Large intestine (tissue), 3 donors: ENCODE data around the gene ATP13A3. TPM values are rescaled to one million over a fixed set of nuclear protein-coding genes. Genes with fewer than 3 reads are reported as not detected.
A peak's percentile ranks its signal among the peaks of the same experiment; 100 is the strongest.
"Not testable (repeated sequence)": the region's sequence is repeated elsewhere in the genome, so short reads cannot be mapped to it uniquely, and the experiment has no call there.

ENCODE experiments used
- DNase-seq, 2 donors: peaks; one replicate each; pipeline versions ENCODE4 v3.0.0 to v3.0.0-alpha.2; 2013
- H3K27ac ChIP-seq: one replicate; pipeline ENCODE4 v1.5.1; 2013; ENCODE audit warnings: low read length
- H3K27me3 ChIP-seq: 2 replicates; pipeline ENCODE4 v1.6.1; 2013; ENCODE audit warnings: low read length; ENCODE audit not compliant: control insufficient read depth, insufficient read depth
- H3K36me3 ChIP-seq: 2 replicates; pipeline ENCODE4 v1.6.1; 2013; ENCODE audit warnings: low read length; ENCODE audit not compliant: control insufficient read depth, insufficient read depth
- H3K4me1 ChIP-seq: one replicate; pipeline ENCODE4 v1.6.1; 2013; ENCODE audit warnings: low read length; ENCODE audit not compliant: control insufficient read depth, insufficient read depth
- H3K4me3 ChIP-seq: one replicate; pipeline ENCODE4 v1.5.1; 2013; ENCODE audit warnings: low read length
- H3K9me3 ChIP-seq: one replicate; pipeline ENCODE4 v1.6.1; 2013; ENCODE audit warnings: mild to moderate bottlenecking, low read depth, low read length, moderate library complexity; ENCODE audit not compliant: control insufficient read depth
- WGBS: methylation state at CpG from one replicate; pipeline ENCODE4 v1.1.5; 2013; ENCODE audit warnings: low lambda C conversion rate; ENCODE audit not compliant: insufficient coverage; 5-methylcytosine and 5-hydroxymethylcytosine counted together
- polyA plus RNA-seq: library from polyadenylated mRNA; unstranded; fragments of 120-200 nt; gene quantifications from one replicate; pipeline ENCODE4 v1.2.1, GENCODE V29; 2013

ATP13A3 gene
- polyA plus RNA-seq, 1 donor = 64.6 TPM

- Histone ChIP-seq H3K4me1 (peaks cover 17% of the 10 kb centered on the region), H3K27ac (peak overlapping the region; percentile 59)
- not testable (repeated sequence) for H3K9me3 ChIP-seq, DNase-seq, H3K4me3 ChIP-seq, H3K27me3 ChIP-seq, H3K36me3 ChIP-seq
- no CpG with 5 or more reads among the region's 5 CpGs for WGBS
Measured at GRCh38 chr3:194520201-194520600, 33.4 kb upstream of the ATP13A3 start.

- WGBS = no CpG with 5 or more reads among the region's 2 CpGs
- peaks cover 17% of the 10 kb centered on the region for H3K4me1 ChIP-seq
- H3K36me3 ChIP-seq = no peaks in the 10 kb centered on the region
- no peaks in the 10 kb centered on the region for H3K27me3 ChIP-seq
- no peaks in the 10 kb centered on the region for H3K9me3 ChIP-seq
- H3K27ac ChIP-seq = no peak overlapping the region
- DNase-seq = no peak
- no peak overlapping the region for H3K4me3 ChIP-seq
Measured at GRCh38 chr3:194518652-194519051, 31.9 kb upstream of the ATP13A3 start.

- no peaks in the 10 kb centered on the region for H3K36me3 ChIP-seq
- H3K4me3 ChIP-seq = no peak overlapping the region
- no peaks in the 10 kb centered on the region for H3K27me3 ChIP-seq
- WGBS = no CpG with 5 or more reads among the region's 6 CpGs
- DNase-seq = no peak
- peaks cover 23% of the 10 kb centered on the region for H3K4me1 ChIP-seq
- no peak overlapping the region for H3K27ac ChIP-seq
- H3K9me3 ChIP-seq = no peaks in the 10 kb centered on the region
Measured at GRCh38 chr3:194517333-194517732, 30.5 kb upstream of the ATP13A3 start.

GRCh38 chr3:194514626-194515025, 27.8 kb upstream of the ATP13A3 start:
- DNase-seq = no peak
- no CpG with 5 or more reads among the region's 4 CpGs for whole genome bisulfite sequencing
- Histone ChIP-seq H3K36me3 (no peaks in the 10 kb centered on the region), H3K27ac (no peak overlapping the region), H3K27me3 (no peaks in the 10 kb centered on the region), H3K4me1 (peaks cover 15% of the 10 kb centered on the region), H3K4me3 (no peak overlapping the region), H3K9me3 (no peaks in the 10 kb centered on the region)

GRCh38 chr3:194512895-194513601, 26.2 kb upstream of the ATP13A3 start:
- Histone ChIP-seq H3K4me1 (peaks cover 15% of the 10 kb centered on the region), H3K4me3 (no peak overlapping the region), H3K27ac (peak overlapping the region; percentile 59), H3K9me3 (no peaks in the 10 kb centered on the region), H3K27me3 (no peaks in the 10 kb centered on the region), H3K36me3 (no peaks in the 10 kb centered on the region)
- peak; percentile 52 to 82 for DNase-seq
- WGBS = no CpG with 5 or more reads among the region's 5 CpGs

- H3K27ac ChIP-seq = no peak overlapping the region
- WGBS = 93% methylated on average over 3 of the region's 14 CpGs
- H3K4me1 ChIP-seq = peaks cover 7% of the 10 kb centered on the region
- no peaks in the 10 kb centered on the region for H3K9me3 ChIP-seq
- no peaks in the 10 kb centered on the region for H3K27me3 ChIP-seq
- DNase-seq = no peak
- H3K36me3 ChIP-seq = peaks cover 2% of the 10 kb centered on the region
- no peak overlapping the region for H3K4me3 ChIP-seq
Measured at GRCh38 chr3:194508491-194509453, 22.0 kb upstream of the ATP13A3 start.

- H3K27me3 ChIP-seq = no peaks in the 10 kb centered on the region
- peak in 1 of 2 donors; percentile 6 for DNase-seq
- no peaks in the 10 kb centered on the region for H3K9me3 ChIP-seq
- peaks cover 2% of the 10 kb centered on the region for H3K36me3 ChIP-seq
- H3K27ac ChIP-seq = no peak overlapping the region
- H3K4me1 ChIP-seq = no peaks in the 10 kb centered on the region
- no CpG with 5 or more reads among the region's 12 CpGs for WGBS
- no peak overlapping the region for H3K4me3 ChIP-seq
Measured at GRCh38 chr3:194507571-194507970, 20.8 kb upstream of the ATP13A3 start.

- no peak overlapping the region for H3K27ac ChIP-seq
- WGBS = 94% methylated on average over 3 of the region's 5 CpGs
- no peaks in the 10 kb centered on the region for H3K27me3 ChIP-seq
- DNase-seq = no peak
- peaks cover 2% of the 10 kb centered on the region for H3K36me3 ChIP-seq
- H3K4me3 ChIP-seq = no peak overlapping the region
- H3K9me3 ChIP-seq = no peaks in the 10 kb centered on the region
- H3K4me1 ChIP-seq = no peaks in the 10 kb centered on the region
Measured at GRCh38 chr3:194505791-194506415, 19.1 kb upstream of the ATP13A3 start.

- no peaks in the 10 kb centered on the region for H3K4me1 ChIP-seq
- no peak for DNase-seq
- no peaks in the 10 kb centered on the region for H3K27me3 ChIP-seq
- no peak overlapping the region for H3K4me3 ChIP-seq
- no CpG with 5 or more reads among the region's 7 CpGs for WGBS
- H3K27ac ChIP-seq = no peak overlapping the region
- H3K36me3 ChIP-seq = peaks cover 2% of the 10 kb centered on the region
- H3K9me3 ChIP-seq = no peaks in the 10 kb centered on the region
Measured at GRCh38 chr3:194504861-194505260, 18.1 kb upstream of the ATP13A3 start.

GRCh38 chr3:194504146-194504545, 17.3 kb upstream of the ATP13A3 start:
- peaks cover 2% of the 10 kb centered on the region for H3K36me3 ChIP-seq
- no peak for DNase-seq
- no peaks in the 10 kb centered on the region for H3K9me3 ChIP-seq
- no CpG with 5 or more reads among the region's 2 CpGs for WGBS
- H3K4me3 ChIP-seq = no peak overlapping the region
- no peaks in the 10 kb centered on the region for H3K4me1 ChIP-seq
- H3K27ac ChIP-seq = no peak overlapping the region
- no peaks in the 10 kb centered on the region for H3K27me3 ChIP-seq
